Measurements from ENCODE around the gene TAF11L7. TPM values are rescaled to one million over a fixed set of nuclear protein-coding genes. Genes with fewer than 3 reads are reported as not detected.

Gene TAF11L7
- total and polyA plus RNA-seq, 2 of the 4 experiments (the other 2 are of a cell fraction) = not detected

GRCh38 chr5:17620627-17621026, 35.1 kb upstream of the TAF11L7 start:
- no peak overlapping the region for H2BK20ac ChIP-seq (ENCODE audit: low read depth, low read length)
- H4K91ac ChIP-seq (ENCODE audit: insufficient read depth, low read depth, low read length) = no peak overlapping the region
- ATAC-seq (ENCODE audit: low read depth) (no peak), DNase-seq (no peak)
- TF ChIP-seq ELK1 (IDR thresholded peaks at IDR 0.05; ENCODE audit: borderline replicate concordance, low read depth, low read length) = no peak
- H3K18ac ChIP-seq (ENCODE audit: low read depth, low read length) = no peak overlapping the region
- no peak overlapping the region for H3K4me2 ChIP-seq (ENCODE audit: low read depth, low read length)
- H2AK9ac ChIP-seq (replicated peaks; ENCODE audit: low read depth, low read length, poor library complexity) = no peak overlapping the region
- H3K4me1 ChIP-seq (ENCODE audit: control insufficient read depth, insufficient read depth, low read length) = no peaks in the 10 kb centered on the region
- no peak overlapping the region for H2BK120ac ChIP-seq (ENCODE audit: low read depth, low read length)
- H3K9me1 ChIP-seq (ENCODE audit: insufficient read depth, low read length) = no peaks in the 10 kb centered on the region
- no peak overlapping the region for H3K27ac ChIP-seq (ENCODE audit: insufficient read depth, low read length)
- no peak overlapping the region for H3K56ac ChIP-seq (ENCODE audit: extremely low read depth, insufficient read depth, low read length)
- H4K5ac ChIP-seq (ENCODE audit: low read depth, low read length) = no peak overlapping the region
- no peak overlapping the region for H3K9ac ChIP-seq (ENCODE audit: low read depth, low read length)
- no peak overlapping the region for H3K4me3 ChIP-seq (ENCODE audit: insufficient read depth, low read depth, low read length)
- no peak overlapping the region for H3K23ac ChIP-seq (ENCODE audit: low read depth, low read length)
- no TSS peak for BruUV-seq (replicated peaks)
- WGBS, 2 experiments (ENCODE audit: extremely low coverage in 2 of 2, insufficient read length in 1 of 2) = 83% methylated on average over 5 of the region's 17 CpGs; no CpG with 5 or more reads in 1 of the 2 experiments
- dilution Hi-C loops (cut with HindIII; ENCODE audit: low sequenced_read_pairs, unreplicated experiment) (no loop called here), in situ Hi-C loops (cut with MboI; ENCODE audit: low sequenced_read_pairs) (no loop called here), intact Hi-C loops (cut with micrococcal nuclease) (no loop called here)
- H3K36me3 ChIP-seq (ENCODE audit: control insufficient read depth, insufficient read depth, low read length) = no peaks in the 10 kb centered on the region
- ChIA-PET CTCF (no interaction called here), POLR2A (ENCODE audit: unreplicated experiment) (no interaction called here)
- no peak overlapping the region for H2BK5ac ChIP-seq (ENCODE audit: low read depth, low read length, poor library complexity, severe bottlenecking)
- H2AFZ ChIP-seq (replicated peaks; ENCODE audit: low read length, poor library complexity) = no peak overlapping the region
- no peaks in the 10 kb centered on the region for H3K79me1 ChIP-seq (ENCODE audit: low read depth in 1 of 2, low read length in 2 of 2)
- H4K8ac ChIP-seq (ENCODE audit: low read depth in 2 of 2, low read length in 2 of 2) = no peak overlapping the region
- no peak overlapping the region for H3K14ac ChIP-seq (replicated peaks; ENCODE audit: low read depth, low read length)
- H4K20me1 ChIP-seq (ENCODE audit: insufficient read depth, low read length) = no peaks in the 10 kb centered on the region
- no peak overlapping the region for H3K4ac ChIP-seq (ENCODE audit: low read depth, low read length)
- no peaks in the 10 kb centered on the region; the same call in 1 of the 2 replicates for H3K9me3 ChIP-seq (ENCODE audit: control insufficient read depth, insufficient read depth, low read length)
- no peak overlapping the region for H2AK5ac ChIP-seq (ENCODE audit: low read depth, low read length)
- H3K27me3 ChIP-seq (ENCODE audit: control insufficient read depth, insufficient read depth, low read length) = no peaks in the 10 kb centered on the region
- H2BK15ac ChIP-seq (ENCODE audit: low read depth, low read length) = no peak overlapping the region
